DND-41 (cell line): ENCODE measurements around the gene PDE4B.

Experiments used
- EZH2 ChIP-seq: IDR thresholded peaks from 3 replicates; pipeline ENCODE4 v1.6.1; 2012; ENCODE audit warnings: borderline replicate concordance, low read depth, mild to moderate bottlenecking, moderate library complexity, low read length, inconsistent platforms; ENCODE audit not compliant: severe bottlenecking
- TF ChIP-seq, protein P1 (sequence below): IDR thresholded peaks from 2 replicates; pipeline ENCODE4 v1.5.1; 2012; ENCODE audit warnings: borderline replicate concordance, low read length, moderate library complexity, mild to moderate bottlenecking; ENCODE audit not compliant: poor library complexity, severe bottlenecking; ENCODE audit errors: extremely low read depth

- TF ChIP-seq, protein P1, sequence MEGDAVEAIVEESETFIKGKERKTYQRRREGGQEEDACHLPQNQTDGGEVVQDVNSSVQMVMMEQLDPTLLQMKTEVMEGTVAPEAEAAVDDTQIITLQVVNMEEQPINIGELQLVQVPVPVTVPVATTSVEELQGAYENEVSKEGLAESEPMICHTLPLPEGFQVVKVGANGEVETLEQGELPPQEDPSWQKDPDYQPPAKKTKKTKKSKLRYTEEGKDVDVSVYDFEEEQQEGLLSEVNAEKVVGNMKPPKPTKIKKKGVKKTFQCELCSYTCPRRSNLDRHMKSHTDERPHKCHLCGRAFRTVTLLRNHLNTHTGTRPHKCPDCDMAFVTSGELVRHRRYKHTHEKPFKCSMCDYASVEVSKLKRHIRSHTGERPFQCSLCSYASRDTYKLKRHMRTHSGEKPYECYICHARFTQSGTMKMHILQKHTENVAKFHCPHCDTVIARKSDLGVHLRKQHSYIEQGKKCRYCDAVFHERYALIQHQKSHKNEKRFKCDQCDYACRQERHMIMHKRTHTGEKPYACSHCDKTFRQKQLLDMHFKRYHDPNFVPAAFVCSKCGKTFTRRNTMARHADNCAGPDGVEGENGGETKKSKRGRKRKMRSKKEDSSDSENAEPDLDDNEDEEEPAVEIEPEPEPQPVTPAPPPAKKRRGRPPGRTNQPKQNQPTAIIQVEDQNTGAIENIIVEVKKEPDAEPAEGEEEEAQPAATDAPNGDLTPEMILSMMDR = no peak
- no peak for TF ChIP-seq EZH2
Measured at GRCh38 chr1:66227966-66228365, 435.3 kb downstream of the PDE4B start.
